ENCODE results near the gene TSG101.

The TSG101 gene

GRCh38 chr11:18495271-18495670, 31.5 kb downstream of the TSG101 start:
- no peak for DNase-seq (ENCODE audit: low read depth in 2 of 3, low spot score in 2 of 3)

- no peak for DNase-seq (ENCODE audit: low read depth in 2 of 3, low spot score in 2 of 3)
Observed at GRCh38 chr11:18493310-18493709, 33.4 kb downstream of the TSG101 start.

DNA sequence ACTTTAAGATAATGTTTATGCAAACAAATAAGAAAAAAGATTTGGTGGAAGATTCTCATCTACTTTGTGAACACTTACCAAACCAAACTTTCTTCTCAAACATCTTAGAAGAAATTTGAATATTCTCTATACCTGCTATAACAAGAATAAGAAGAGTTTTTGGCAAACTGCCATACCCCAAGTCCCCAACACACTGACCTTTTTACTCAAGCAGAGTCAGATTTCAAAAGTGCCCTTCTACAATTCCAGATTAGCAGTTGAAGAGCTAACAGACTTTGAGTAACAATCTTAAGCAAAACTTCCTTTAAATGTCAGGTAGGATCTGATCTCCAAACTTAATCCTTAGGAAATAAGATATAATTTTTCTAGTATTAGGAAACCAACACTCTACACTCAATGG, 33.9 kb downstream of the TSG101 start:
- DNase-seq (ENCODE audit: low read depth in 2 of 3, low spot score in 2 of 3): no peak

- DNase-seq (ENCODE audit: low read depth in 2 of 3, low spot score in 2 of 3): no peak
Observed at GRCh38 chr11:18491924-18492323, 34.8 kb downstream of the TSG101 start.

DNA sequence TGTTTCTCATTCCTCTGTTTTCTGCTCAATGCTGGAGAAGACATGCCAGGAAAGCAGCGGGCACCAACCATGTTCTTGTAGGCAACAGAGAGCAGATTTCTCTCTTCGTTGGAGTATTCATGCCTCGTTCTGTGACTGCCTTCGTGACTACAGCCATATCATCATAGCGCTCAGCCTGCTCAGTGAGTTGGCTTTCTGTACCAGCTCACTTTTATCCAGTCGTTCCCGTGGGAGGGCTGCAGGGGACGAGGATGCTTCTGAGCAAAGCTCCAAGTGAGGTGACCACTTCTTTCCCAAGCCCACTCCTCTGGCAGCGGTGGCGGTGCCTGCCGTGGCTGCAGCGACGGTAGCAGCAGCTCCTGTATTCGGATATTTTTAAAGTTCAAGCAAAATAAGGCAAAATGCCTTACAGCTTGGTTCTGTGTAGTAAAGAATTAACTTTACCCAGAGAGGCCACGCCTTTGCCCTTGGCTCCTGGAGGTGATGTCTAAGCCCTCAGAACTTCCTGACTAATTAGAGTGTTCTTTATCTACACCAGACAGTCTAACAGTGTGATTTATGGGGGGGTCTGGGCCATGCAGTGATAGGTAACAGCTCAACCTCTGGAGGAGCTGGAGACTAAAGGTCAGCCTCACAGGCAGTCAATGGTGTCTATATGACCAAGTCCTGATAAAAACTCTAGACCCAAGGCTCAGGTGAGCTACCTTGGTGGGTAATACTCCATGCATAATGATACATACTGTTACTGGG, 35.8 kb downstream of the TSG101 start:
- DNase-seq (ENCODE audit: low read depth in 2 of 3, low spot score in 2 of 3): no peak

GRCh38 chr11:18490319-18490718, 36.4 kb downstream of the TSG101 start:
- no peak for DNase-seq (ENCODE audit: low read depth in 2 of 3, low spot score in 2 of 3)

DNA sequence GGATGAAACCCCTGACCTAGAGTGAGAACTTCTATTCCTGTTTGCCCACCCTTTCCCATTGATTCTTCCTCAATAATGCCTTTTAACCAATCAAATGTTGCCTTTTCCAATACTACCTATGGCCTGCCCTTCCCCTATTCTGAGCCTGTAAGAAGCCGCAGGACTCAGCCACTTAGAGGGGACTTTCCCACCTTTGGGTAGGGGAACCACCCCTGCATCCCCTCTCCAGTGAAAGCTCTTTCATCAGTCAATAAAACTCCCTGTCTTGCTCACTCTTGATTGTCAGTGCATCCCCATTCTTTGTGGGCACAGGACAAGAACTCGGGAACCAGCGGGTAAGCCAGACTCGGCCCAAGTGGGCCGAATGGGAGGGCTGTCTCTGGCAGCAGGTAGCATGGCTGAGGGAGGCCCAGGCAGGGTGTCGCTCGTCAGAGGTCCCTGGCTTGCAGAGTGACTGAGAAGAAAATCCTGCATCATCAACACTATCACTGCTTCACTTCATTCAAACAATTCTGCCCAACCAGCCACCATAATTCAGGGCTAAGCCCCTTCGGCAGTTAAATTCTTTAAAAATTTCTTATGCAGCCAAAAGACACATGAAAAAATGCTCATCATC, 40.7 kb downstream of the TSG101 start:
- DNase-seq (ENCODE audit: low read depth in 2 of 3, low spot score in 2 of 3): no peak

DNA sequence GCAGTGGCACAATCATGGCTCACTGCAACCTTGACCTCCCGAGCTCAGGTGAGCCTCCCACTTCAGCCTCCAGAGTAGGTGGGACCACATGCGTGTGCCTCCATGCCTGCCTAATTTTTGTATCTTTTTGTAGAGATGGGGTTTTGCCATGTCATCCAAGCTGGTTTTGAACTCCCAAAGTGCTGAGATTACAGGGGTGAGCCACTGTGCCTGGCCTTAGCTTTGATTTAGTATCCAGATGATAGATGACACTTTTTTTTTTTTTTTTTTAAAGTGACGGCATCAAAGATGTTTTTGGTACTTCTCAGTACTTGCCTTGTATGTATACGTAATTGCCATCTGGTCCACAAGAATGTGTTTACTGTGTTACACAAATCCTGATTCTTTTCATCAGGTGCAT, 47.7 kb downstream of the TSG101 start:
- no peak for DNase-seq (ENCODE audit: low read depth in 2 of 3, low spot score in 2 of 3)

- DNase-seq (ENCODE audit: low read depth in 2 of 3, low spot score in 2 of 3): no peak
Observed at GRCh38 chr11:18472587-18472986, 54.2 kb downstream of the TSG101 start.

GRCh38 chr11:18471995-18472394, 54.7 kb downstream of the TSG101 start:
- no peak for DNase-seq (ENCODE audit: low read depth in 2 of 3, low spot score in 2 of 3)

- DNase-seq (ENCODE audit: low read depth in 2 of 3, low spot score in 2 of 3): no peak
Observed at GRCh38 chr11:18468961-18469360, 57.8 kb downstream of the TSG101 start.

- no peak for DNase-seq (ENCODE audit: low read depth in 2 of 3, low spot score in 2 of 3)
Observed at GRCh38 chr11:18468059-18468458, 58.7 kb downstream of the TSG101 start.

GRCh38 chr11:18466402-18466801, 60.3 kb downstream of the TSG101 start:
- DNase-seq (ENCODE audit: low read depth in 2 of 3, low spot score in 2 of 3): no peak

GRCh38 chr11:18463439-18463838, 63.3 kb downstream of the TSG101 start:
- no peak for DNase-seq (ENCODE audit: low read depth in 2 of 3, low spot score in 2 of 3)

DNA sequence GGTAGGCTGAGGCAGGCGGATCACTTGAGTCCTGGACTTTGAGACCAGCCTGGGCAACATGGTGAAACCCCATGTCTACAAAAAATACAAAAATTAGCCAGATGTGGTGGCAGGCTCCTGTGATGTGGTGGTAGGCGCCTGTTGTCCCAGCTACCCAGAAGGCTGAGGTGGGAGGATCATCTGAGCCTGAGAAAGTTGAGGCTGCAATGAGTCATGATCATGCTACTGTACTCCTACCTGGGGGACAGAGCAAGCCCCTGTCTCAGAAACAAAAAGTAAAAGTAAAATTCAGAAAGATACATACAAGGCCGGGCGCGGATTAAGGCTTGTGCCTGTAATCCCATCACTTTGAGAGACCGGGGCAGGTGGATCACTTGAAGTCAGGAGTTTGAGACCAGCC, 64.8 kb downstream of the TSG101 start:
- no peak for DNase-seq (ENCODE audit: low read depth in 2 of 3, low spot score in 2 of 3)

- no peak for DNase-seq (ENCODE audit: low read depth in 2 of 3, low spot score in 2 of 3)
Observed at GRCh38 chr11:18459634-18460033, 67.1 kb downstream of the TSG101 start.

DNA sequence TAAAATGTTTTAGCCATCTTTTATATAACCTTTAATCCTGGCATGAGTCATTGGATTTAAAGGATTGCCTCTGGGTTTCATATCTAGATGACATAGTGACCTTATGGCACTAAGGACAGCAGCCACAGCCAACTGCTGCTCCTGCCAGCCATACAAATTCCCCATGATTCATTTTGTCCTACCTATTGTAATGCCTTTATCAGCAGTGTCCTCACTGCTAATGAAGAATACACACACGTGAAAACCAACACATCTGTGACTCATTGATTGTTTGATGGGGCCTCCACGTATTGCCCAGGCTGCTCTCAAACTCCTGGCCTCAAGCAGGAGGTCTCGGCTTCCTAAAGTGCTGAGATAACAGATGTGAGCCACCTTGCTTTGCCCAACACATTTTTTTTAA, 69.3 kb downstream of the TSG101 start:
- no peak for DNase-seq (ENCODE audit: low read depth in 2 of 3, low spot score in 2 of 3)

DNA sequence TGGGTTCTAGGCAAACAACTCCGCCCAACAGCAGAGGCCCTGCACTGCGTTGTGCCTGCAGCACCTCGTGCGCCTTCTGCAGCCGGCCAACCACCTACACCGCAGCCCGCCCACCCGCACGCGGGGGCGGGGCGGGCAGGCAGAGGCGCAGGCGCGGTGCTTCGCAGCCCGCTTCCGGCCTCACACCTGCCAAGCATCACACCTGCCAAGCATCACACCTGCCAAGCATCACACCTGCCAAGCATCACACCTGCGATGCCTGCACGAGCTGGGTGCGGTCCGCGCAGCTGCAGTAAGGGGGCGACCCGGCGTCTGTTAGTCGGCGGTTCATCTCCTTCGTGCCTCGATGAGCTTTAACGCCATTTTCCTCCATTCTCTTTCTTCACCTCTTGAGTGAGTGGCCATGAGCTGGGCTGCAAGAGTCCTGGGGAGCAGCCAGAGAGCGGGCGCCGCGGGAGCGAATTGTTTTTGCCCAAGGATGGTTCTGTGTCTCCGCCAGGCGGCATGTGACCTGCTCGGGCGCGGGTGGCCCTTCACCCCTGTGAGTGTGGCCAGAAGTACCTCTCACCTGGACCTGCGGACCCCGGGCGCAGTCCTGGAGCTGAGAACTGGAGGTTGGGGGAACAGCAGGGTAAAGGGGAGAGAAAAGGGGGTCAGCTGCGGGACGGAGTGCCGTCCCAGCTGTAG, 70.9 kb downstream of the TSG101 start, which contains the start of gene LDHAL6A:
LDHAL6A (plus strand) TSS at position 171 of the 687 bp plus-strand sequence. CDS start 825 bp downstream, outside the sequence.
- DNase-seq (ENCODE audit: low read depth in 2 of 3, low spot score in 2 of 3): no peak

GRCh38 chr11:18452927-18453326, 73.8 kb downstream of the TSG101 start:
- no peak for DNase-seq (ENCODE audit: low read depth in 2 of 3, low spot score in 2 of 3)

DNA sequence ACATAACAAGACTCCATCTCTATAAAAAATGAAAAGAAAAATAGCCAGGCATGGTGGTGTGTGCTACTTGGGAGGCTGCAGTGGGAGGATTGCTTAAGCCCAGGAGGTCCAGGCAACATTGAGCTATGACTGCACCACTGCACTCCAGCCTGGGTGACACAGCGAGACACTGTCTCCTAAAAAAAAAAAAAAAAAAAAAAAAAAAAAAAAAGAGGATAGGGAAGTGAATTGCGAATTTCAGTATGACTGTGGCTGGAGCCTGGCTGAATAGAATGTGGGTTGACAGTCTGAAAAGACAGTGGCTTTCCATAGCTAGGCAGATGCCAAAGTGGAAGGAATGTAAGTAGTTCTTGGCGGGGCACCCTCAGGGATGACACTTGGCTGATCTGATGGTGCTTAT, 77.5 kb downstream of the TSG101 start:
- no peak for DNase-seq (ENCODE audit: low read depth in 2 of 3, low spot score in 2 of 3)

GRCh38 chr11:18438691-18439090, 88.1 kb downstream of the TSG101 start:
- DNase-seq (ENCODE audit: low read depth in 2 of 3, low spot score in 2 of 3): no peak

Measured in activated CD8-positive, alpha-beta memory T cell treated with anti-CD3 and anti-CD28 coated beads for 48 hours (primary cell).